ENCODE results near the gene MAP3K3. TPM values are rescaled to one million over a fixed set of nuclear protein-coding genes. Genes with fewer than 3 reads are reported as not detected.

The MAP3K3 gene
- total and polyA plus RNA-seq, 2 experiments from 2014 or later, result 6.1 to 24.6 TPM

- Mint-ChIP-seq H3K27me3 (ENCODE audit: insufficient read depth, low read depth, poor library complexity) (peaks cover 9% of the 10 kb centered on the region), H3K36me3 (ENCODE audit: low read depth) (no peaks in the 10 kb centered on the region), H3K27ac (no peak overlapping the region), H3K4me3 (no peak overlapping the region), H3K9me3 (no peaks in the 10 kb centered on the region), H3K4me1 (peaks cover 8% of the 10 kb centered on the region; the same call in 2 of the 3 replicates)
- Histone ChIP-seq H3K79me2 (replicated peaks; ENCODE audit: insufficient read depth) (peaks cover 4% of the 10 kb centered on the region; the same call in 1 of the 2 replicates), H4K20me1 (replicated peaks; ENCODE audit: insufficient read depth) (no peaks in the 10 kb centered on the region), H3K27me3 (ENCODE audit: insufficient read depth) (no peaks in the 10 kb centered on the region), H3K9me2 (ENCODE audit: insufficient read depth) (no peaks in the 10 kb centered on the region), H3K27ac (ENCODE audit: low read depth) (no peak overlapping the region), H3K4me1 (ENCODE audit: insufficient read depth) (peaks cover 6% of the 10 kb centered on the region; the same call in 1 of the 2 replicates), H3K4me2 (no peak overlapping the region), H3F3A (replicated peaks; ENCODE audit: low read depth) (no peaks in the 10 kb centered on the region), H3K4me3 (no peak overlapping the region), H2AFZ (no peak overlapping the region), H3K36me3 (ENCODE audit: insufficient read depth) (peaks cover 3% of the 10 kb centered on the region; the same call in 1 of the 2 replicates)
- DNase-seq (ENCODE audit: low spot score), result no peak
- TF ChIP-seq JUNB (IDR thresholded peaks at IDR 0.05; ENCODE audit: unreplicated experiment) (no peak), REST (IDR thresholded peaks at IDR 0.05; ENCODE audit: unreplicated experiment) (no peak), CTCF (conservative IDR thresholded peaks at IDR 0.05; ENCODE audit: low read depth in 2 of 2) (no peak), EZH2 (IDR thresholded peaks at IDR 0.05; ENCODE audit: low read depth, unreplicated experiment) (no peak), POLR2AphosphoS5 (IDR thresholded peaks at IDR 0.05; ENCODE audit: low read depth) (no peak), ZNF114 (CRISPR knock-in tag; IDR thresholded peaks at IDR 0.05) (no peak)
- no peak for ATAC-seq
These were observed 25.2 kb upstream of the MAP3K3 start for GRCh38 chr17:63596856-63597586.

GRCh38 chr17:63598281-63598680, 23.9 kb upstream of the MAP3K3 start:
- H4K20me1 ChIP-seq (replicated peaks; ENCODE audit: insufficient read depth), result no peaks in the 10 kb centered on the region
- no peak overlapping the region for H2AFZ ChIP-seq
- peaks cover 3% of the 10 kb centered on the region; the same call in 1 of the 2 replicates for H3K36me3 ChIP-seq (ENCODE audit: insufficient read depth)
- H3K79me2 ChIP-seq (replicated peaks; ENCODE audit: insufficient read depth), result peaks cover 4% of the 10 kb centered on the region; the same call in 1 of the 2 replicates
- DNase-seq (ENCODE audit: low spot score) (no peak), ATAC-seq (no peak)
- Mint-ChIP-seq H3K27ac (no peak overlapping the region), H3K9me3 (no peaks in the 10 kb centered on the region), H3K4me1 (peaks cover 8% of the 10 kb centered on the region; the same call in 2 of the 3 replicates), H3K4me3 (no peak overlapping the region), H3K36me3 (ENCODE audit: low read depth) (no peaks in the 10 kb centered on the region), H3K27me3 (ENCODE audit: insufficient read depth, low read depth, poor library complexity) (peaks cover 9% of the 10 kb centered on the region)
- H3F3A ChIP-seq (replicated peaks; ENCODE audit: low read depth), result no peaks in the 10 kb centered on the region
- H3K9me2 ChIP-seq (ENCODE audit: insufficient read depth), result no peaks in the 10 kb centered on the region
- no peak overlapping the region for H3K4me3 ChIP-seq
- no peak overlapping the region for H3K4me2 ChIP-seq
- H3K27ac ChIP-seq (ENCODE audit: low read depth), result no peak overlapping the region
- peaks cover 6% of the 10 kb centered on the region; the same call in 1 of the 2 replicates for H3K4me1 ChIP-seq (ENCODE audit: insufficient read depth)
- H3K27me3 ChIP-seq (ENCODE audit: insufficient read depth), result no peaks in the 10 kb centered on the region
- TF ChIP-seq ZNF114 (CRISPR knock-in tag; IDR thresholded peaks at IDR 0.05) (no peak), POLR2AphosphoS5 (IDR thresholded peaks at IDR 0.05; ENCODE audit: low read depth) (no peak), CREB1 (CRISPR knock-in tag; IDR thresholded peaks at IDR 0.05; ENCODE audit: low read depth) (no peak), ZNF331 (CRISPR knock-in tag; IDR thresholded peaks at IDR 0.05; ENCODE audit: low read depth) (no peak), EZH2phosphoT487 (IDR thresholded peaks at IDR 0.05; ENCODE audit: unreplicated experiment) (no peak), CTCF (conservative IDR thresholded peaks at IDR 0.05; ENCODE audit: low read depth in 2 of 2) (no peak), NANOG (IDR thresholded peaks at IDR 0.05; ENCODE audit: borderline replicate concordance) (no peak)
